T-helper 1 cell treated with Interleukin-12 subunit alpha and Interleukin-12 subunit beta and Interleukin-4 antibody, amounts not matched to agents 30 ng/mL and 1 ng/mL, for 36 hours (primary cell): ENCODE results near the gene BOD1. TPM values are rescaled to one million over a fixed set of nuclear protein-coding genes. Genes with fewer than 3 reads are reported as not detected.

Experiments
- intact Hi-C: fragments of 100-400 bp; cut with micrococcal nuclease; formaldehyde crosslinking; loops from one replicate; pipeline ENCODE4 v1.15.1; 2024
- total RNA-seq: library from RNA; stranded (reverse); gene quantifications from 2 replicates; pipeline ENCODE4 v1.2.3, GENCODE V29; 2022

BOD1 gene
- total RNA-seq: 19.1 and 19.7 TPM in 2 replicates

- intact Hi-C loops: loop anchor here (1.0 to 5.0 kb wide), 13 partner anchors 166 to 851 kb away; partner anchors contain the start of genes BNIP1 and CPEB4
Measured at GRCh38 chr5:173616577-173617118, at the start of gene BOD1. Gene BOD1 (minus strand): TSS chr5:173616650. CDS start chr5:173616436, 214 bp downstream.

GRCh38 chr5:173665326-173665725 lies 48.9 kb upstream of the BOD1 start:
- intact Hi-C loops: no loop called here

- intact Hi-C loops: no loop called here
Measured at GRCh38 chr5:173664154-173664526, 47.7 kb upstream of the BOD1 start.

- intact Hi-C loops: no loop called here
Measured at GRCh38 chr5:173663352-173664153, 47.1 kb upstream of the BOD1 start.

- intact Hi-C loops: no loop called here
Measured at GRCh38 chr5:173662581-173663351, 46.3 kb upstream of the BOD1 start.

GRCh38 chr5:173660481-173661280 lies 44.2 kb upstream of the BOD1 start:
- intact Hi-C loops: no loop called here

- intact Hi-C loops: no loop called here
Measured at GRCh38 chr5:173659423-173659822, 43.0 kb upstream of the BOD1 start.

GRCh38 chr5:173657741-173658356 lies 41.4 kb upstream of the BOD1 start:
- intact Hi-C loops: no loop called here

- intact Hi-C loops: no loop called here
Measured at GRCh38 chr5:173655196-173655797, 38.8 kb upstream of the BOD1 start.

- intact Hi-C loops: loop anchor here (5.0 kb wide), 1 partner anchor 43 kb away; no protein-coding TSS in a partner anchor
Measured at GRCh38 chr5:173653822-173654523, 37.5 kb upstream of the BOD1 start.

- intact Hi-C loops: no loop called here
Measured at GRCh38 chr5:173648308-173648866, 31.9 kb upstream of the BOD1 start.

GRCh38 chr5:173646692-173647091 lies 30.2 kb upstream of the BOD1 start:
- intact Hi-C loops: no loop called here

- intact Hi-C loops: no loop called here
Measured at GRCh38 chr5:173645890-173646574, 29.6 kb upstream of the BOD1 start.

GRCh38 chr5:173645437-173645807 lies 29.0 kb upstream of the BOD1 start:
- intact Hi-C loops: no loop called here

GRCh38 chr5:173644673-173645436 lies 28.4 kb upstream of the BOD1 start:
- intact Hi-C loops: no loop called here

- intact Hi-C loops: no loop called here
Measured at GRCh38 chr5:173643964-173644363, 27.5 kb upstream of the BOD1 start.

GRCh38 chr5:173642895-173643481 lies 26.5 kb upstream of the BOD1 start:
- intact Hi-C loops: no loop called here
